ENCODE measurements around the gene ANKRD40CL.
"Not testable (repeated sequence)": the region's sequence is repeated elsewhere in the genome, so short reads cannot be mapped to it uniquely, and the experiment has no call there.

DNA sequence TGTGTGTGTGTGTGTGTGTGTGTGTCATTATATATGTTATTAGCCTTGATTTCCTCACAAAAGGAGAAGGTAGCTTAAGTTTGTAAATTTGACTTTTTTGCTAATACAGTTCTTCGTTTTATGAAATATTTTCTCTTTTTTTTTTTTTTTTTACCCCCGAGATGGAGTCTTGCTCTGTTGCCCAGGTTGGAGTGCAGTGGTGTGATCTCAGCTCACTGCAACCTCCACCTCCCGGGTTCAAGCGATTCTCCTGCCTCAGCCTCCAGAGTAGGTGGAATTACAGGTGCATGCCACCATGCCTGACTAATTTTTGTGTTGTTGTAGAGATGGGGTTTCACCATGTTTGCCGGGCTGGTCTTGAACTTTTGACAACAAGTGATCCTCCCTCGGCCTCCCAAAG is 42.7 kb downstream of the ANKRD40CL start:
- TF ChIP-seq POLR2A (IDR thresholded peaks at IDR 0.05; ENCODE audit: low read length); GATA1 (IDR thresholded peaks at IDR 0.05; ENCODE audit: low read depth, low read length): not testable (repeated sequence)

Measured in erythroblast (primary cell).